ENCODE measurements around the gene GPR141. TPM values are rescaled to one million over a fixed set of nuclear protein-coding genes. Genes with fewer than 3 reads are reported as not detected.

The GPR141 gene
- total and polyA plus RNA-seq, 2 donors (not counting 3 experiments of a cell fraction or from before 2014, with no cell fraction given): not detected

- POLR2A ChIA-PET: no interaction called here
Observed at GRCh38 chr7:37645282-37646050, 38.1 kb upstream of the GPR141 start.

More at GRCh38 chr7:37645282-37646050, 38.1 kb upstream of the GPR141 start:
- Histone ChIP-seq H3K4me2 (ENCODE audit: insufficient read depth, low read length) (no peak overlapping the region), H3K27ac (ENCODE audit: insufficient read depth, low read depth, low read length) (no peak overlapping the region), H3K79me2 (ENCODE audit: control insufficient read depth, insufficient read depth, low read length) (no peaks in the 10 kb centered on the region), H3K4me1 (ENCODE audit: control insufficient read depth, extremely low read depth, insufficient read depth, low read length) (no peaks in the 10 kb centered on the region), H3K27me3 (ENCODE audit: control insufficient read depth in 2 of 2, insufficient read depth in 2 of 2, low read length in 2 of 2) (no peaks in the 10 kb centered on the region), H3K9me3 (replicated peaks; ENCODE audit: control insufficient read depth, insufficient read depth, low read length) (no peaks in the 10 kb centered on the region), H3K9me1 (replicated peaks; ENCODE audit: control insufficient read depth, extremely low read depth, insufficient read depth, low read length) (no peaks in the 10 kb centered on the region), H3K9ac (replicated peaks; ENCODE audit: extremely low read depth, insufficient read depth, low read length) (no peak overlapping the region), H2AFZ (ENCODE audit: low read depth, low read length) (no peak overlapping the region), H3K36me3 (ENCODE audit: control insufficient read depth in 2 of 2, extremely low read depth in 1 of 2, insufficient read depth in 2 of 2, low read length in 2 of 2) (no peaks in the 10 kb centered on the region), H3K4me3 (replicated peaks in 1 of 3; ENCODE audit: insufficient read depth in 1 of 3, low read depth in 1 of 3, low read length in 3 of 3) (no peak overlapping the region), H4K20me1 (replicated peaks; ENCODE audit: control insufficient read depth, extremely low read depth, insufficient read depth, low read length) (no peaks in the 10 kb centered on the region)
- intact Hi-C loops (cut with micrococcal nuclease): no loop called here
- FAIRE-seq (no peak), DNase-seq (ENCODE audit: low read depth, low spot score) (no peak)
- dilution Hi-C loops (cut with MboI; ENCODE audit: extremely low pct_ligation_motif_present, low sequenced_read_pairs): no loop called here
- TF ChIP-seq MAX (IDR thresholded peaks at IDR 0.05; ENCODE audit: insufficient read depth, insufficient read length) (no peak), POLR2AphosphoS5 (IDR thresholded peaks at IDR 0.05; ENCODE audit: insufficient read depth, low read depth, low read length) (no peak), FOS (IDR thresholded peaks at IDR 0.05; ENCODE audit: borderline replicate concordance, insufficient read depth, low read length) (no peak), EZH2 (IDR thresholded peaks at IDR 0.05; ENCODE audit: borderline replicate concordance, low read depth, low read length, severe bottlenecking) (no peak), JUN (IDR thresholded peaks at IDR 0.05; ENCODE audit: borderline replicate concordance, insufficient read depth, insufficient read length, low read depth) (no peak)
- TF ChIP-seq, protein P1, sequence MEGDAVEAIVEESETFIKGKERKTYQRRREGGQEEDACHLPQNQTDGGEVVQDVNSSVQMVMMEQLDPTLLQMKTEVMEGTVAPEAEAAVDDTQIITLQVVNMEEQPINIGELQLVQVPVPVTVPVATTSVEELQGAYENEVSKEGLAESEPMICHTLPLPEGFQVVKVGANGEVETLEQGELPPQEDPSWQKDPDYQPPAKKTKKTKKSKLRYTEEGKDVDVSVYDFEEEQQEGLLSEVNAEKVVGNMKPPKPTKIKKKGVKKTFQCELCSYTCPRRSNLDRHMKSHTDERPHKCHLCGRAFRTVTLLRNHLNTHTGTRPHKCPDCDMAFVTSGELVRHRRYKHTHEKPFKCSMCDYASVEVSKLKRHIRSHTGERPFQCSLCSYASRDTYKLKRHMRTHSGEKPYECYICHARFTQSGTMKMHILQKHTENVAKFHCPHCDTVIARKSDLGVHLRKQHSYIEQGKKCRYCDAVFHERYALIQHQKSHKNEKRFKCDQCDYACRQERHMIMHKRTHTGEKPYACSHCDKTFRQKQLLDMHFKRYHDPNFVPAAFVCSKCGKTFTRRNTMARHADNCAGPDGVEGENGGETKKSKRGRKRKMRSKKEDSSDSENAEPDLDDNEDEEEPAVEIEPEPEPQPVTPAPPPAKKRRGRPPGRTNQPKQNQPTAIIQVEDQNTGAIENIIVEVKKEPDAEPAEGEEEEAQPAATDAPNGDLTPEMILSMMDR (IDR thresholded peaks at IDR 0.05; ENCODE audit: extremely low read depth in 1 of 2, insufficient read depth in 1 of 2, low read depth in 1 of 2, low read length in 2 of 2): no peak
- no TSS peak for BruUV-seq (replicated peaks)
- CTCF ChIA-PET: no interaction called here
